ENCODE results near the gene MMAB.

DNA sequence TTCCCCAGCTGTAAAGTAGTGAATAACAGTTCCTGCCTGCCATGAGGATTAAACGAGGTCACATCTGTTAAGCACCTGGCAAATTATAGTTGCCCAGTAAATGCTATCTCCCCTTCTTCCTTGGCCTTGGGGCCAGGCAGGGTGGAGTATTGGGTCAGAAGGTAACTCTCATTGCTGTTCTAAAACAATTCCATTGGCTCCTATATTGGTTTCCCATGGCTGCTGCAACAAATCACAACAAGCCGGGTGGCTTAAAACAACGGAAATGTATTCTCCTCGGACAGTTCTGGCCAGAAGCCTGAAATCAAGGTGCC lies 31.9 kb downstream of the MMAB start:
- TF ChIP-seq CTCF (IDR thresholded peaks at IDR 0.05): no peak
- TF ChIP-seq EZH2 (IDR thresholded peaks at IDR 0.05): no peak
- TF ChIP-seq EZH2phosphoT487 (IDR thresholded peaks at IDR 0.05): no peak
